Hematopoietic multipotent progenitor cell treated with erythropoietin and hydrocortisone succinate and interleukin-3 and kit ligand, for 17 days (in vitro differentiated cells): ENCODE measurements around the gene PEAK1.
"Not testable (repeated sequence)": the region's sequence is repeated elsewhere in the genome, so short reads cannot be mapped to it uniquely, and the experiment has no call there.

Source experiments
- DNase-seq: peaks from one replicate; pipeline ENCODE4 v3.0.0-alpha.2; 2015; ENCODE audit warnings: low spot score

The PEAK1 gene

GRCh38 chr15:77225646-77226045 lies 194.3 kb downstream of the PEAK1 start:
- no peak for DNase-seq

GRCh38 chr15:77225088-77225487 lies 194.8 kb downstream of the PEAK1 start:
- DNase-seq: no peak

- no peak for DNase-seq
Measured at GRCh38 chr15:77224352-77224751, 195.6 kb downstream of the PEAK1 start.

DNA sequence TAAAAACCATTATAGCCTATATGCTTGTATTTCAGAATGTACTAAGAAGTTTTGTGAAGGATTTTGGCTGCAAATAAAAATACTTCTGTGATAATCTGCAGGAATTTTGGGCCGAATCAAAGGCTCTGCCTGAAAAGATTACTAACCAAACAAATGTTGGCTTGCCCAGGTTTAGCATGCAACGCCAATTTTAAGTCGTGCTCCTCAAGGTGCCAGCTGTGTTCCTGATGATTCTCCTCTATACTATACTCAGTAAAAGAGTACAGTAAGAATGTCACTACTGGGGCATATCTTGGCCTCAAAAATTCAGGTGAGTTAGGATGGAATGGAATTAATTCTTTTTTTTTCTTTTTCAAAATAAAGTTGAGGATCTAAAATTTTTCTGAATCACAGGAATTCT lies 198.2 kb downstream of the PEAK1 start:
- DNase-seq: no peak

DNA sequence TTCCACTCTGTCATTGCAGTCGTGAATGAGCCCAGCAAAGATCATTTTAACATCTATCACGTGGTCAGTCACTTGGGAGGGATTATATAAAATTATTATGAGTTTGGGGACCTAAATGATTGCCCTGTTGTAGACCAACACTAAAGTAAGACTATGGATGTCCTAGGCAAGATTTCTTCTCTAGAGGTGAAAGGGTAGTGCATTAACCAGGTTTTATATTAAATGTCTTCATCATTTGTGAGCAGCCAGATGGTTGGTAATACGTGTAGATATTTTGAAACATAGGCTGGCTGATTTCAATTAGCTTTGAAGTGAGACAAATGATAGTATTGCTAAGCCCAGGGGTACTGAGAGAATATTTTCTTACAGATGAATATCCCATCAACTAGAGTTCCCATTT lies 198.7 kb downstream of the PEAK1 start:
- no peak for DNase-seq

DNA sequence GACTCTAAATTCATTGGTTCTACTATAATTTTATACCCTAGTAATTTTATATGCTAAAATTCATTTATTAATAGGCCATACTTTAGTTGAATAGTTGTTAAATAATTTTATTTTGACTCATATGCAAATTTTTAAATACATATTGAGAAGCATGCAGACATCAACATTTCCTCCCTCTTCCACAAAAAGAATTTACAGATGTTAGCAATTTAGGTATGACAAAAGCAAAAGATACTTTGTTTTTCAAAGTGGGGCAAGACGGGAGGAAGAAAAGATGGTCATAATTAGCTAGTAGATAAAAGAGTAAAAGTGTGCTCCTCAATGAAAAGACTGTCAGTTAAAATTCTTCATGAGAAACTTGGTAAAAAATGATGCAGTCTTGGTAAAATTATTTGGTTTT lies 200.1 kb downstream of the PEAK1 start:
- DNase-seq: no peak

GRCh38 chr15:77209221-77209620 lies 210.7 kb downstream of the PEAK1 start:
- DNase-seq: no peak

DNA sequence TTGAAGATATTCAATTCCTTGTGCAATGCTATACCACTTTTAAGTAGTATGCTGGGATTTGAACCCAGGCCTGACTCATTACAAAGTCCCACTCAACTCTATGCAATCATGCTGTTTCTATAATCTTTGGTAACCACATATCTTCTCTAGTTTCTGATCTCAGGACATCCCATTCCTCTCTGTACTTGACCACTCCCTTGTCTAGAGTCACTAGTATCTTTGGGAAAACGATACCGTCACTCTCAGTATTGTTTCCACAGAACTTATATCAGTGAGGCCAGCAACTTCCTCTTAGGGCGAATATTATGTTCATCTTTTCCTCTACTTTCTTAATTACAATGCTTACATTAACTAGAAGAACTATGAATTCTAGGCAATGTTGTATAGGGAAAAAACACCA lies 211.7 kb downstream of the PEAK1 start:
- DNase-seq: no peak

DNA sequence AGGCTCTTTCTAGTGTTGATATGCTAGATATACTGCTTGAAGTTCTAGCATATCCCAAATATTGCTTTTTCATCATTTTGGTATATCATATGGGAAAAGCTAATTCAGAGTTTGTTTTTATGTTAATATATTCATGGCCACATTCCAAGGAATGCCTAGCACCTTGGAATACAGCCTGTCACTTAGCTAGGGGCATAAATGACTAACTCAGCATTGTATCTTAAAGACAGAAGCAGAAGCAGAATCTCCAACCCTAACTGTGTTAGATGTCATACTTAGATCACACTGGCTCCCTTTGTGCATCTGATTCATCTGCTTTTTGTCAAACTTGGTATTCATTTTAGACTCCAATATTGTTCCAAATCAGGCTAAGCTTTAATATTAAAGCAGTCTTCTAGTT lies 218.2 kb downstream of the PEAK1 start:
- DNase-seq: no peak

- DNase-seq: no peak
Measured at GRCh38 chr15:77196381-77196780, 223.5 kb downstream of the PEAK1 start.

GRCh38 chr15:77195586-77195985 lies 224.3 kb downstream of the PEAK1 start:
- no peak for DNase-seq

GRCh38 chr15:77192451-77192850 lies 227.5 kb downstream of the PEAK1 start:
- no peak for DNase-seq

GRCh38 chr15:77191230-77191834 lies 228.6 kb downstream of the PEAK1 start:
- DNase-seq: no peak

- no peak for DNase-seq
Measured at GRCh38 chr15:77187751-77188464, 232.0 kb downstream of the PEAK1 start.

DNA sequence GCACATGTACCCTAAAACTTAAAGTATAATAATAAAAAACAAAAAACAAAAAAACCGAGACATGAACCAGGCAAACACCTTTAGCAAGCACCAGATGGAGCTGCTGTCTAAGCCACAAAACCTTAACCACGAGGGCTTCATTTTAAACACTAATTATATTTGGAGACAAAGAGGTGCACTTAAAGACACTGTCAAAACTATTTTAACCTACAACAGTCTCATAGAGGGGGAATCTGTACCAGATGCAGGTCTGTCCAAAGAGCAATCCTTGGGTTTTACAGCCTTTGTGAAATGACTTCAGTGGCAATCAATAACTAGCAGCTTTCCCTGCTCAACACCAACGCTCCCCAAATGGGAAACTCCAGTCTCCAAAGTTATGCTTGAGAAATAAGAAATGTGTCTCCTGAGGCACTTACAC lies 233.3 kb downstream of the PEAK1 start:
- no peak for DNase-seq

- DNase-seq: no peak
Measured at GRCh38 chr15:77185242-77185785, 234.6 kb downstream of the PEAK1 start.

DNA sequence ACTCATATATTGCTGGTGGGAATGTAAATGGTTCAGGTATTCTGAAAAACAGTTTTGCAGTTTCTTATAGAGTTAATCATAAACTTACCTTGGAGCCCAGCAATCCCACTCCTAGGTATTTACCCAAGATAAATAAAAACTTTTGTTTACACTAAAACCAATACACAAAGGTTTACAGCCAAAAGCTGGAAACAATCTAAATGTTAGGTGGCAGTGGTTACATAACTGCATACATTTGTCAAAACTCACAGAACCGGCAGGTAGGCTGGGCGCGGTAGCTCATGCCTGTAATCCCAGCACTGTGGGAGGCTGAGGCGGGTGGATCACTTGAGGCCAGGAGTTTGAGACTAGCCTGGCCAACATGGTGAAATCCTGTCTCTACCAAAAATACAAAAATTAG lies 235.6 kb downstream of the PEAK1 start:
- not testable (repeated sequence) for DNase-seq

DNA sequence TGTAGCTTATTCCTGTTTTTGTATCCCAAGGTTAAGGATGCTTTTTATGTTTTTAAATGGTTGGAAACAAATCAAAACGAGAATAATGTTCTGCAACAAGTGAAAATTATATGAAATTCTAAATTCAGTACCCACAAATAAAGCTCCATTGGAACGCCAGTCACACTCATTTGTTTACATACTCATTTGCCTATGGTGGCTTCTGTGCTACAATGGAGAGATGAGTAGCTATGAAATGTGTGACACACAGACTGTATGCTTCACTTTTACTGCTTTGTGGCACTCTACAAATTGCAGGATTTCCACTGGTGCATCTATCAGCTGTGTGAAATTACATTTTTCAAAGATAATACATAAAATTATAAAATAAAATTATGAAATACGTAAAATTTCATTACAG lies 236.8 kb downstream of the PEAK1 start:
- DNase-seq: no peak

GRCh38 chr15:77181305-77182074 lies 238.4 kb downstream of the PEAK1 start:
- DNase-seq: no peak

DNA sequence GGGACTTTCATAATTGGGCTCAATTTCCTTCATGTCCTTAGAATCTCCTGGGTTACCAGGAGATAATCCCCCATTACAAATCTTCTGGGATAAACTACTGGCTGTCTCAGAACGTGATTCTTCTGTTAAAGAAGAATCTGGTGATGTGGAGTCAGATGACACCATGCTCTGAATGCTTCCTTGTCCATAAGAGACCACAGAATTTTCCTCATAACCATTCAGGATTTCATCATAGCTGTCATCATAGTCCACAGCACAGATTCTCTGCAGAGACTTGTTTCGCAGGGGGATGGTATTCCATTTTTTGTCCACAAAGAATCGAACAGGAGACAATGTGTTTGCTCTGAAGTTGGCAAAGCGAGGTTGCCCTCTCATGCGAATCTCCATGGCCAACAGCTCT lies 239.1 kb downstream of the PEAK1 start:
- no peak for DNase-seq

DNA sequence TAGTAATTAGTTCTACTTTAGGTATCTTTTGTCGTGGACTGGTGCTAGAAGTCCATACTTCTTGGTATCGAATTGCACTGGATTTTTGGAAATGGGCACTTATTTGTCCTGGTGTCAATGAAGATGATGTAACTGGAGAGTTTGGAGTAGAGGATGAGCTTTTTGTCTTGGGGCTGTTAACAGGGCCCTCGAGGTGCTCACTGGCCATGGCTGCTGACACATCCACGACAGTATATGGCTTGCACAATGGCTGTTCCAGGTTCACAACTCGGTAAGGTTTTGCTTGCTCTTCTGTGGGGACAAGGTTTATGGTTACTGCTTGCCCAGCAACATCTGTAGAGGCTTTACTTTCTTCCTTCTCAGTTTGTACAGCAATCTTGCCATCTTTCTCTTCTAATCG lies 239.6 kb downstream of the PEAK1 start:
- DNase-seq: no peak

DNA sequence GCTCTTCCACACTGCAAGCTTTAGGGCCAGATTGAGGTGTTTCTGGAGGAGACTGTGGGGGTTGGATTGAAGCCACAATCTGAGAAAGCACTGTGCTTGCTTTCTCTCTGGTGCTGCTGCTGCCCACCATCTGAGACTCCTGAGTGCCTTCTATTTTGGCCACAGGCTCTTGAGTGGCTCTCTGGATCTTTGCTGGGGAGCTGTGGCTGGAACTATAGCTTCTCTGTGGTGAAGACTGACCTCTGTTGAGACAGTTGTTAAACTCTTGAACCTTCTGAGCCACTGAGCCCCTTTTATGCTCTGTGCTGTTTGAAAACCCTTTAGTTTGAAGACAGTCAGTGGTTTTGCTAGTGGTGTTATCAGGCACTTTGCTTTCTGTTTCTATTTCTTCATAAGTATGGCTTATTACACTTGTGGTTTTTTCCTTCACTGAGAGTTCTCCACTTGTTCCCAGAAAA lies 240.3 kb downstream of the PEAK1 start:
- no peak for DNase-seq

GRCh38 chr15:77178411-77178810 lies 241.5 kb downstream of the PEAK1 start:
- DNase-seq: no peak
